Hippocampal formation (tissue), 2 donors: ENCODE measurements around the gene AP2B1.
"Not testable (repeated sequence)": the region's sequence is repeated elsewhere in the genome, so short reads cannot be mapped to it uniquely, and the experiment has no call there.

Source experiments
- DNase-seq, 2 donors: peaks; one replicate each; lab custom pipeline; 2025; lab: John Stamatoyannopoulos, UW

AP2B1 gene

GRCh38 chr17:35587074-35587961 is at the start of gene AP2B1:
Gene AP2B1, plus strand, starts transcription at chr17:35587322. Its CDS starts 6,709 bp downstream, at chr17:35594031.
- DNase-seq = peak; percentile 80 to 81

- no peak for DNase-seq
These were observed 49.5 kb upstream of the AP2B1 start, which contains the start of gene SLFN12L for GRCh38 chr17:35537601-35538141. Gene SLFN12L, minus strand, starts transcription at chr17:35537678. Its CDS starts 15,314 bp downstream, at chr17:35522364.

GRCh38 chr17:35539659-35540026 is 47.5 kb upstream of the AP2B1 start:
- no peak for DNase-seq

GRCh38 chr17:35540589-35541404 is 46.3 kb upstream of the AP2B1 start:
- peak in 1 of 2 donors; percentile 12 for DNase-seq

GRCh38 chr17:35541434-35541833 is 45.7 kb upstream of the AP2B1 start:
- DNase-seq = no peak

GRCh38 chr17:35542990-35543389 is 44.1 kb upstream of the AP2B1 start:
- DNase-seq = no peak

- DNase-seq = no peak
These were observed 43.3 kb upstream of the AP2B1 start for GRCh38 chr17:35543856-35544255.

- DNase-seq = no peak
These were observed 42.0 kb upstream of the AP2B1 start for GRCh38 chr17:35545150-35545549.

- DNase-seq = no peak
These were observed 40.6 kb upstream of the AP2B1 start for GRCh38 chr17:35546487-35546886.

GRCh38 chr17:35548208-35548810 is 38.8 kb upstream of the AP2B1 start:
- DNase-seq = no peak

- DNase-seq = no peak
These were observed 38.1 kb upstream of the AP2B1 start for GRCh38 chr17:35548978-35549377.

- DNase-seq = no peak
These were observed 33.8 kb upstream of the AP2B1 start for GRCh38 chr17:35553310-35553709.

- no peak for DNase-seq
These were observed 32.5 kb upstream of the AP2B1 start for GRCh38 chr17:35554668-35555067.

GRCh38 chr17:35555691-35556090 is 31.4 kb upstream of the AP2B1 start:
- no peak for DNase-seq

GRCh38 chr17:35557353-35557752 is 29.8 kb upstream of the AP2B1 start:
- DNase-seq = no peak

- no peak for DNase-seq
These were observed 27.5 kb upstream of the AP2B1 start for GRCh38 chr17:35559495-35560210.

GRCh38 chr17:35560703-35561102 is 26.4 kb upstream of the AP2B1 start, which contains the start of gene SLFN14:
Gene SLFN14, minus strand, starts transcription at chr17:35560819. Its CDS starts 2,757 bp downstream, at chr17:35558062.
- no peak for DNase-seq

GRCh38 chr17:35563181-35563580 is 23.9 kb upstream of the AP2B1 start:
- DNase-seq = not testable (repeated sequence)

- DNase-seq = no peak
These were observed 20.2 kb upstream of the AP2B1 start for GRCh38 chr17:35566968-35567367.

- no peak for DNase-seq
These were observed 18.6 kb upstream of the AP2B1 start for GRCh38 chr17:35568561-35568960.

- DNase-seq = no peak
These were observed 17.7 kb upstream of the AP2B1 start for GRCh38 chr17:35569405-35569804.
